Iris pigment epithelial cell (primary cell): ENCODE results near the gene PUM1.
"Not testable (repeated sequence)": the region's sequence is repeated elsewhere in the genome, so short reads cannot be mapped to it uniquely, and the experiment has no call there.

Source experiments
- DNase-seq: peaks from one replicate; pipeline ENCODE4 v3.0.0-alpha.2; 2011; ENCODE audit warnings: low read depth

Gene PUM1

GRCh38 chr1:30964706-30965105 lies 100.8 kb downstream of the PUM1 start:
- DNase-seq: no peak

DNA sequence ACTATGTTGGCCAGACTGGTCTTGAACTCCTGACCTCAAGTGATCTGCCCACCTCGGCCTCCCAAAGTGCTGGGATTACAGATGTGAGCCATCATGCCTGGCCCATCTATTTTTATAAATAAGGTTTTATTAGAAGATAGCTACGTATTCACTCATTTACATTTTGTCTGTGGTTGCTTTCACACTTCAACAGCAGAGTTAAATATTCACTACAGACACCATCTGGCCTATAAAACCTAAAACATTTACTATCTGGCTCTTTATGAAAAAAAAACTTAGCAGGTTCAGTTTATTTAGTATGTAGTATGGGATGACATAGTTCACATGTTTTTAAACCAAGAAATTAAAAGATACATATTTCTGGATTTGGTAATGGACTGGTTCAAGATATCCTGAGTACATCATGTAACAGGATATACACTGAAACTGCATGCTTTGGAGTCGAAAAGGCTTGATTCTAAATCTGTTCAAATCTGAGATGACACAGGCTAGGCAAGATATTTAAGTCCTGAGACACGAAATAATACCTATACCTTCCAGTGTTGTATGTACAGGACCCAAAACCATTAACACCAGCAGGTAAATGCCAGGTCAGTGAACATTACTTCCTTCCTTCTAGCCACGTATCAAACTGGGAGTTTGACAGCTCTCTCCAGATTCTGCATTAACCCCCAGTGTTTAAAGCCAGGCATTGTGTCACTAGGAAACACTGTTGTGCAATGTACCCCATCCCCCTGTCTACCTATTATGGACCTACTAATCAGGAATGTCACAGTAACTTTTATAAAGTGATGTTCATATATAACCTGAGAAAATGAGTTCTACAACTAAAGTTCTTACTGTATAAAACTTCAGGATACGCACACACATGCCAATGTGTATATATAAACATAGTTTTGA lies 102.7 kb downstream of the PUM1 start:
- peak; percentile 43 for DNase-seq

DNA sequence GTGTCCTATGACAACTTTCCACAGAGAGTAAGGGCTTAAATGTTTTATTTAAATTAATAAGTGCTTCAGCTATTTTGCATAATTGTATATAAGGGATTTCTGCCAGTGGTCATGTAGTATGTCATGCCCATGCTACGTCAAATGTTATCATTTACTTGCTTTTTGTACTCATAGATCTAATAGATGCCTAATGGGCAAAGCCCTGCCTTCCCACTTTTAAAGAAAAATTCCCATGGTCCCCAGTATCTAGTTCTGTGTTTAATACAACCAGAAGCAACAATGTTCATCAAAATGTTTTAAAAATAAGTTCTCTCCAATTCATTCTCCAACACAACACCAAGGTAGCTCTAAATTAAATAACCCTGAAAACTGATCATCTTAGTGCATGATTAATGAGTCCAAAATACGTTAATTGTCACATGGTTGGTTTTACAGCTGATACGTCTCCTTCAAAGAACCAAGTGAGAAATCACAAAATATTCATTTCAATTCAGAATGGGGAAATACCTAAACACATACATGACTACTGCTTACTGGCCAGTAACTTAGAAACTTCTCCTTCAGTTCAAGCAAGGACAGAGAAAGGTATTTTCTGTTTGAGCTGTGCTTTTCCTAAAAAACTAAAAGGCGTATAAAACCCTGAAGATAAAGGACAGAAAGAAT lies 107.8 kb downstream of the PUM1 start:
- no peak for DNase-seq

DNA sequence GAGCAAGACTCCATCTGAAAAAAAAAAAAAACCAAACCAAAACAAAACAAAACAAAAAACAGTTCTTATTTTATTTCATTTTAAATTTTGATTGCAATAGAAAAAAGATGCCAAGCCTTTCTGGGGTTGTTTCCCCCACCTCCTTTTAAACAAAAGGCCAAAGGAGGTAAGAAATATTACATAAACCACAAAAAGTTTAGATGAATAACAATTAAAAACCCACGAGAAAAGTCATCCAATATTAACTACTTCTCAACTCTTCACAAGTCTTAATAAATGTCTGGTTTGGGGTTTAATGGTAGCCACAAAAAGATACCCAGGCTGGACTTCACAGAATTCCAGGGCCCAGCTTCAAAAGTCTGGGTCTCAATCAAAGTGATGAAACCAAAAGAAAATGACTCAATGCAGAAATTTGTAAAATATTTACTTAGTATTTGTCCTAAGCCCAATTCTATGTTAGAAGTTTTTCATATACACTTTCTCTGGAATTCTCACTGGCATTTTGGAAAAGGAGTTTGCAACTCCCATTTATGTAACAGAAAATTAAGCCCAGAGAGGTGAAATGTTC lies 110.0 kb downstream of the PUM1 start:
- peak; percentile 65 for DNase-seq

- DNase-seq: no peak
Measured at GRCh38 chr1:30953685-30954084, 111.8 kb downstream of the PUM1 start.

DNA sequence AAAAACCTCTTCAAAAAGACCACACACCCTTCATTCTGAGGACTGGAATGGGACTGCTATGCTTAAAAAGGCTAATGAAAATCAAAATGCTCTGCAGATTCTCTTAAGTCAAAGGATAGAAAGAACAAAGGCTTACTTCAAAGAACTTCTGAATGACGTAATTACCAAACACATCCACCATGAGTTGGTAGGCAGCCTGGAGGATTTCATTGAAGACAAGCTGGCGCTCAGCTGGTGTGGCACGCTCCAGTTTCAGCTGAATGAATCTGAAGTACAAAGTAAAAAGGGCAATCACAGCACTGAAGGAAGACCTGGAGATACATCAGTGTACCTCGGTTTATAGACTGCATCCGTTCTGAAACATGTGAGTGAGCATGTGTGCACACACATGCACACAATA lies 113.4 kb downstream of the PUM1 start:
- DNase-seq: no peak

GRCh38 chr1:30950700-30951099 lies 114.8 kb downstream of the PUM1 start:
- DNase-seq: no peak

GRCh38 chr1:30950053-30950452 lies 115.5 kb downstream of the PUM1 start:
- DNase-seq: no peak

DNA sequence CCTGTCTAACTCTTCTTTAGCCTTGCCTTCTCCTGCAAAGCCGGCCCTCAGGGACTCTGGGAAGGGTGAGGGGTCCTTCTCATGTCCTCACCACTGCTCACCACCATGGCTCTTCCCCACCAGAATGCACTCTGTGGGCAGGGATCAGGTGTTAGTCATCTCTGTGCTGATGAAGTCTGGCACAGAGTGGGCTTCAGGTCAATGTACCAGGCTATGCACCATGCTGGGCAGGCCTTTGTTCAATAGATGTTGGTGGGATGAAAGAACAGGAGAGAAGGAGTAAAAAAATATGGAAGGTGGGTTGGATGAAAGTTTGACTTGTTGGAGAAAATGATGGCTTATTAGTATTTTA lies 116.1 kb downstream of the PUM1 start:
- not testable (repeated sequence) for DNase-seq

GRCh38 chr1:30948813-30949486 lies 116.6 kb downstream of the PUM1 start:
- DNase-seq: not testable (repeated sequence)

- DNase-seq: no peak
Measured at GRCh38 chr1:30948278-30948677, 117.2 kb downstream of the PUM1 start.

DNA sequence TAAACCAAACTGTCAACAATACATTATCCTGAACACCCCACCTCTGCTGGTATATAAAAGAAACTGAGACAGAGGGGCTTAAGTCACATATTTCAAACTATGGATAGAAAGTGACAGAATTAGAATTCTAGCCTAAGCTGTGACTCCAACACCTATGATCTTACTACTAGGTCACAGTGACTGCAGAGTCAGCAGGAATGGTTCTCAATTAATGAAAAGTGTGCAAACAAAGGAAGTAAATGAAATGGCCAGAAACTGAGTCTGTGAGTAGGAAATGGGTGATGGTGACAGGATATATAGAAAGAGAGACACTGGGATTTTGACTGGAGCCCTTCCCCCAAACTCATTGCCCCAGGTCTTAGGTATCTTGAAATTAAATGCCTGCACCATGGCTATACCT lies 118.3 kb downstream of the PUM1 start:
- no peak for DNase-seq

- no peak for DNase-seq
Measured at GRCh38 chr1:30942326-30942963, 123.1 kb downstream of the PUM1 start.

- no peak for DNase-seq
Measured at GRCh38 chr1:30940541-30940940, 125.0 kb downstream of the PUM1 start.

GRCh38 chr1:30936541-30937171 lies 128.9 kb downstream of the PUM1 start:
- DNase-seq: no peak

GRCh38 chr1:30935758-30936157 lies 129.8 kb downstream of the PUM1 start:
- DNase-seq: not testable (repeated sequence)

DNA sequence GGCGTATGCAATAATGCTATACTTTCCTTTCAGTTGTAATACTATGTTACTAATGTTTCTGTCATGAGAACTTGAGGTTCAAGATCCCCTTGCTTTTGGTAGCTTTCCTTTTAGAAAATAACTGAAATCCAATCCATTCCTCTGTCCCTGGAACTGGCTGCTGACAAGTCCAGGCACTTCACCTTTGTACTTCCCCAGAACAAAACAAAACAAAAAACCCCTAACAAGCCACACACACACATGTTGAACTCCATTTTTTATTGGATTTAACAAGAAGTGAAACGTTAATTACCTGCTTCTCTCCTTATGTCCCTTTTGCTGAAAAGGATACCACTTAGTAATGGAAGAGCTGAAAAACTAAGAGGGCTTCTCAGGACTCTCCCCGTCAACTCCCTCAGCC lies 130.9 kb downstream of the PUM1 start:
- no peak for DNase-seq

DNA sequence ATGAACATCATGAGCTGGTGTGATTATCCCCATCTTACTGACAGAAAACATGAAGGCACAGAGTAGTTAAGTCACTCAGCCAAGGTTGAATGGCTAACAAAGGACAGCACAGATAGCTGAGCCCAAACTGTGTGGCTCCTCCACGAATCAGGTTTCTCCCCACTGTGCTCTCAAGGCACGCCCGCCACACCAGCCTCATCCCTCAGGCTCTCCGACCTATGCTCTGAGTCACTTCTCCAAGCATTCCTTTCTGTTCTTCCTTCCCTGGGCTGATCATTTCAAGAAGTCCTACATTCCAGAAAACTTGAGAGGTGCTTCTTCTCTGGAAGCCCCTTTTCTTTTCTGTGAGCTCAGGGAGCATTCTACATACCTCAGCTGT lies 131.7 kb downstream of the PUM1 start:
- DNase-seq: peak; percentile 61

DNA sequence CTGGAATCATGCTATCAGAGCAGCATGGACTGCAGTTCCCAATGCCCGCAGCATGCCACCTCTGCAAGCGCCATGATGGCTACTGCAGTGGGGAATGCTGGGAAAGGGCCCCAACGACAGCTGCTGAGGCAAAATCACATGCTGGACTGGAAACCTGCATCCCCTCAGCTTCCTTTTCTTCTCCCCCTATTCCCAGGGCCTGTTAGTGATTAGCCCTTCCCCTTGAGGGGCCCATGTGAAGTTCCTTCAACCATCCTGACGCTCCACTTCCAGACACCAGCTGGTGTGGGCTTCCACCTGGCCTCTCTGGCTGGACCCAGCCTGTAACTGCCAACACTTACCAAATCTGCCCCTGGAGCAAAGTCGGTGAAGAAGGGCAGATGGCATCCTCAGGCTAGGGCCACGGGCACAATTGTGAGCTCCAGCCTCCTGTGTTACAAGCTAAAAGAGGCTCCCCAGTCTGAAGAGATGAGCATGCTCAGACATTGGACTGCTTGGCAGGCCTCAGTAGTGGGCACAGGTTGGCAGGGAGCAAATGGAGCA lies 134.8 kb downstream of the PUM1 start:
- no peak for DNase-seq

GRCh38 chr1:30929944-30930525 lies 135.5 kb downstream of the PUM1 start:
- no peak for DNase-seq
